ENCODE results near the gene FAF2. TPM values are rescaled to one million over a fixed set of nuclear protein-coding genes. Genes with fewer than 3 reads are reported as not detected.

The FAF2 gene
- total RNA-seq, 1 donor from 2014 or later: 45.5 TPM

GRCh38 chr5:176541338-176542134 is 93.4 kb downstream of the FAF2 start:
- TF ChIP-seq CTCF (IDR thresholded peaks at IDR 0.05; ENCODE audit: insufficient read depth, low read length, poor library complexity, severe bottlenecking): no peak
- Histone ChIP-seq H3K27me3 (ENCODE audit: control insufficient read depth, insufficient read depth, low read length) (no peaks in the 10 kb centered on the region), H3K36me3 (ENCODE audit: control insufficient read depth, insufficient read depth, low read length) (no peaks in the 10 kb centered on the region), H3K4me3 (ENCODE audit: low read depth, low read length) (no peak overlapping the region)
- no peak for DNase-seq (ENCODE audit: low read depth)

GRCh38 chr5:176542135-176542595 is 94.0 kb downstream of the FAF2 start:
- H3K27me3 ChIP-seq (ENCODE audit: control insufficient read depth, insufficient read depth, low read length): no peaks in the 10 kb centered on the region
- H3K4me3 ChIP-seq (ENCODE audit: low read depth, low read length): peak overlapping the region; percentile 39
- H3K36me3 ChIP-seq (ENCODE audit: control insufficient read depth, insufficient read depth, low read length): no peaks in the 10 kb centered on the region
- DNase-seq (ENCODE audit: low read depth): no peak
- TF ChIP-seq CTCF (IDR thresholded peaks at IDR 0.05; ENCODE audit: insufficient read depth, low read length, poor library complexity, severe bottlenecking): no peak

GRCh38 chr5:176542596-176543427 is 94.6 kb downstream of the FAF2 start:
- Histone ChIP-seq H3K36me3 (ENCODE audit: control insufficient read depth, insufficient read depth, low read length) (no peaks in the 10 kb centered on the region), H3K4me3 (ENCODE audit: low read depth, low read length) (peak overlapping the region; percentile 39), H3K27me3 (ENCODE audit: control insufficient read depth, insufficient read depth, low read length) (no peaks in the 10 kb centered on the region)
- no peak for DNase-seq (ENCODE audit: low read depth)
- TF ChIP-seq CTCF (IDR thresholded peaks at IDR 0.05; ENCODE audit: insufficient read depth, low read length, poor library complexity, severe bottlenecking): no peak

GRCh38 chr5:176543428-176544182 is 95.4 kb downstream of the FAF2 start:
- no peak for DNase-seq (ENCODE audit: low read depth)
- Histone ChIP-seq H3K4me3 (ENCODE audit: low read depth, low read length) (peak overlapping the region; percentile 39), H3K27me3 (ENCODE audit: control insufficient read depth, insufficient read depth, low read length) (no peaks in the 10 kb centered on the region), H3K36me3 (ENCODE audit: control insufficient read depth, insufficient read depth, low read length) (no peaks in the 10 kb centered on the region)
- TF ChIP-seq CTCF (IDR thresholded peaks at IDR 0.05; ENCODE audit: insufficient read depth, low read length, poor library complexity, severe bottlenecking): no peak

- no peak overlapping the region for H3K4me3 ChIP-seq (ENCODE audit: low read depth, low read length)
- no peaks in the 10 kb centered on the region for H3K27me3 ChIP-seq (ENCODE audit: control insufficient read depth, insufficient read depth, low read length)
- DNase-seq (ENCODE audit: low read depth): no peak
- no peaks in the 10 kb centered on the region for H3K36me3 ChIP-seq (ENCODE audit: control insufficient read depth, insufficient read depth, low read length)
- no peak for TF ChIP-seq CTCF (IDR thresholded peaks at IDR 0.05; ENCODE audit: insufficient read depth, low read length, poor library complexity, severe bottlenecking)
Measured at GRCh38 chr5:176545388-176545736, 97.2 kb downstream of the FAF2 start.

Measured in kidney epithelial cell (primary cell).